Inflammatory macrophage treated with lipopolysaccharide for 4 hours (primary cell): ENCODE results near the gene PRR27.
"Not testable (repeated sequence)": the region's sequence is repeated elsewhere in the genome, so short reads cannot be mapped to it uniquely, and the experiment has no call there.

Experiments used
- DNase-seq: peaks from one replicate; pipeline ENCODE4 v3.0.0-alpha.2; 2020

Gene PRR27

DNA sequence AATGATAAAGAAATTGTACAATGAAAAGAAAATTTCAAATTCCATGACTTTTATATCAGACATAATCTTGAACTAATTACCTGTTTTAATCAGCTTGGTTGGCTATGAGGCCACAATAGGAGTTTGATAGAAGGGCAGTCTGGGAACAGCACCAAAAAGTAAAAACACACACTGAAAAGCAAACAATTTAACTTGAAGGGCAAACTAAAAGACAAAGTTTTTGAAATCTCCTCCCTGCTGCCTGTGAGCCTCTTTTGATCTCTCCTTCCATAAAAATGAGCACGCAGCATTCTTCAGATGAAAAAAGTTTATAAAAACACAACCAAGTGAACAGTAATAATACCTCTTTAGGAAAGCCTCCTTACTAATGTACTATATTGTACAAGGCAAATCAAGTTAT lies 49.6 kb downstream of the PRR27 start:
- DNase-seq: no peak

DNA sequence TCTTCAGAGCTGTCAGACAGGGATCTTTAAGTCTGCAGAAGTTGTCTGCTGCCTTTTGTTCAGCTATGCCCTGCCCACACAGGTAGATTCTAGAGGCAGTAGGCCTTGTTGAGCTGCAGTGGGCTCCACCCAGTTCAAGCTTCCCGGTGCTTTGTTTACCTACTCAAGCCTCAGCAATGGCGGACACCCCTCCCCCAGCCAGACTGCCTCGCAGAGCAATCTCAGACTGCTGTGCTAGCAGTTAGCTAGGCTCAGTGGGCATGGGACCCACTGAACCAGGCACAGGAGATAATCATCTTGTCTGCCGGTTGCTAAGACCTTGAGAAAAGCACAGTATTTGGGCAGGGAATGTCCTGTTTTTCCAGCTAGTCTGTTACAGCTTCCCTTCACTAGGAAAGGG lies 58.7 kb downstream of the PRR27 start:
- DNase-seq: not testable (repeated sequence)
